Tibial nerve (tissue), 4 donors: ENCODE results near the gene NPIPA2.
"Not testable (repeated sequence)": the region's sequence is repeated elsewhere in the genome, so short reads cannot be mapped to it uniquely, and the experiment has no call there.

Experiments
- CTCF ChIP-seq, 5 experiments: fragments of 200-600 bp in 3 of 5; fragments of 450-650 bp in 2 of 5; sonication (generic) in 3 of 5; IDR thresholded peaks; one replicate each; pipeline ENCODE4 v1.5.1; 2016 to 2019; ENCODE audit warnings: antibody characterized with exemption in 5 of 5, mild to moderate bottlenecking in 3 of 5, moderate library complexity in 2 of 5
- EP300 ChIP-seq, 2 donors: sonication (generic); formaldehyde crosslinking; IDR thresholded peaks; one replicate each; pipeline ENCODE4 v1.6.1; 2017; ENCODE audit warnings: antibody characterized with exemption in 2 of 2, mild to moderate bottlenecking in 1 of 2
- POLR2A ChIP-seq, 2 donors: fragments of 450-650 bp; IDR thresholded peaks; one replicate each; pipeline ENCODE4 v1.6.1; 2017; ENCODE audit warnings: antibody characterized with exemption in 2 of 2, mild to moderate bottlenecking in 2 of 2, moderate library complexity in 2 of 2

- not testable (repeated sequence) for TF ChIP-seq CTCF, EP300, POLR2A (IDR thresholded peaks at IDR 0.05)
Measured at GRCh38 chr16:14807184-14807678, 64.9 kb downstream of the NPIPA2 start.
